ENCODE data around the gene KIF9.

DNA sequence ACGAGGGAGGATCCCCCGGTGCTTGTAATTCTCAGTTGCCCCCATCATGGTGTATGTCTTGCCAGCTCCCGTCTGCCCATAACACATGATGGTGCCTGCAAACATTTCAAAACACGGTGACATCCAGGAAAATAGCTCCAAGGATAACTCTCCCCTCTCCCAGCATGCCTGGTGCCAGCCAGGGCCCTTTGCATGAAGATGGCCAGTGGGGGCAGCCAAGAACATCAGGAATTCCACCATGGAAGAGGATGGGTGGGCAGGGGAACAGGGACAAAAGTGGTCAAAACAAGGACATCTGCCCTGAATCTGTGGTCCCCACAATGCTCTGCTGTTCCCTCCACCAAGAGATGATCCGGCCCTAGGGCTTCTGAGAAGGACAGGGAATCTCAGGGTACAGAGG is 9.0 kb downstream of the KIF9 start:
- no peak for TF ChIP-seq POLR2A (IDR thresholded peaks at IDR 0.05)
- TF ChIP-seq, protein P1, sequence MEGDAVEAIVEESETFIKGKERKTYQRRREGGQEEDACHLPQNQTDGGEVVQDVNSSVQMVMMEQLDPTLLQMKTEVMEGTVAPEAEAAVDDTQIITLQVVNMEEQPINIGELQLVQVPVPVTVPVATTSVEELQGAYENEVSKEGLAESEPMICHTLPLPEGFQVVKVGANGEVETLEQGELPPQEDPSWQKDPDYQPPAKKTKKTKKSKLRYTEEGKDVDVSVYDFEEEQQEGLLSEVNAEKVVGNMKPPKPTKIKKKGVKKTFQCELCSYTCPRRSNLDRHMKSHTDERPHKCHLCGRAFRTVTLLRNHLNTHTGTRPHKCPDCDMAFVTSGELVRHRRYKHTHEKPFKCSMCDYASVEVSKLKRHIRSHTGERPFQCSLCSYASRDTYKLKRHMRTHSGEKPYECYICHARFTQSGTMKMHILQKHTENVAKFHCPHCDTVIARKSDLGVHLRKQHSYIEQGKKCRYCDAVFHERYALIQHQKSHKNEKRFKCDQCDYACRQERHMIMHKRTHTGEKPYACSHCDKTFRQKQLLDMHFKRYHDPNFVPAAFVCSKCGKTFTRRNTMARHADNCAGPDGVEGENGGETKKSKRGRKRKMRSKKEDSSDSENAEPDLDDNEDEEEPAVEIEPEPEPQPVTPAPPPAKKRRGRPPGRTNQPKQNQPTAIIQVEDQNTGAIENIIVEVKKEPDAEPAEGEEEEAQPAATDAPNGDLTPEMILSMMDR (IDR thresholded peaks at IDR 0.05): no peak
- no peak for TF ChIP-seq EP300 (IDR thresholded peaks at IDR 0.05)
